Nephron progenitor cell (in vitro differentiated cells): ENCODE data around the gene FCER1G.
"Not testable (repeated sequence)": the region's sequence is repeated elsewhere in the genome, so short reads cannot be mapped to it uniquely, and the experiment has no call there.

Experiments
- DNase-seq: peaks from one replicate; pipeline ENCODE4 v3.0.0; 2021
- H3K27ac Mint-ChIP-seq: 2 replicates; pipeline ENCODE4 v1.8.0; 2021; ENCODE audit warnings: mild to moderate bottlenecking, moderate library complexity, mixed read lengths
- H3K27me3 Mint-ChIP-seq: 2 replicates; pipeline ENCODE4 v1.8.0; 2021; ENCODE audit warnings: mild to moderate bottlenecking, low read depth, mixed read lengths; ENCODE audit not compliant: poor library complexity
- H3K36me3 Mint-ChIP-seq: 2 replicates; pipeline ENCODE4 v1.8.0; 2021; ENCODE audit warnings: low read depth, mixed read lengths
- H3K4me1 Mint-ChIP-seq: 2 replicates; pipeline ENCODE4 v1.8.0; 2021; ENCODE audit warnings: mixed read lengths
- H3K4me3 Mint-ChIP-seq: 2 replicates; pipeline ENCODE4 v1.8.0; 2021; ENCODE audit warnings: mild to moderate bottlenecking, moderate library complexity, mixed read lengths
- H3K9me3 Mint-ChIP-seq: 2 replicates; pipeline ENCODE4 v1.8.0; 2021; ENCODE audit warnings: mild to moderate bottlenecking, moderate library complexity, mixed read lengths
- TF ChIP-seq, protein P1 (sequence below): fragments of 200-600 bp; sonication (generic); IDR thresholded peaks from 2 replicates; pipeline ENCODE4 v1.5.0; 2021; ENCODE audit warnings: antibody characterized with exemption

FCER1G gene

DNA sequence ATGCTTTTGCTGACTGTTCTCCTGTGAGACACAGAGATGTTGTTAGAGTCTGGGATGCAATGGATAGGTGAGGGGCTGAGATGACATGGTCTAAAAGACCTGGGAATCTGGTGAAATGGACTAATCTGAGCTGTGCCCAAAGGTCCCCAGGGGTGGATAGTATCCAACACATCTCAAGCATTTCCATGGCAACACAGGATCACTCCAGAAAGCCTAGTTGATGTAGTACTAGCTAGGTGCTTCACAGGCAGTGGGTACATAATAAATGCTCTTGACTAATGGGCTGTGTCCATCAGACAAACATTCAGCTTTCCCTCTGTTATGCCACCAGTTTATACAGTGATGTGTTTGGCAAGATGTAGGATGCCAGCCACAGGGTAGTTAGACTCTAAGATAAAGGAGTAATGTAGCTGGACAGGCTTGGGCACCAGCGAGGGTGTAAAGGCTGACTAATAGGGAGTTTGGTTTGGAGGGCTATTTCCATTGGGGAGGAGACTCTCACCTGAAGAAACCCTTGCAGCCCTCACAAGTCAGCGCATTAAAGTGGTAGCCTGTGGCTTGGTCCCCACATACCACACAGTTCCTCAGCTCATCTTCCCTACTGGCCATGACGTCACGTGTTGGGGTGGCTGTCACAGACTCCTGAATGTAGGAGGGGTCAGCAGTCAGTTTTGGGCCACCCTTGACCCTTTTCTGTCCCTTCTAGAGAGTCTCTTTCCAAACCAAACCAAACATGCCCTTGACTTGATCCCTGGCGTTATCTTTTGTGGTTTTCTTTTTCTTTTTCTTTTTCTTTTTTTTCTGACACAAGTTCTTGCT is 21.1 kb downstream of the FCER1G start:
- H3K27ac Mint-ChIP-seq, result no peak overlapping the region
- peaks cover 37% of the 10 kb centered on the region for H3K27me3 Mint-ChIP-seq
- DNase-seq, result no peak
- no peak overlapping the region for H3K4me3 Mint-ChIP-seq
- H3K9me3 Mint-ChIP-seq, result no peaks in the 10 kb centered on the region
- TF ChIP-seq, protein P1, sequence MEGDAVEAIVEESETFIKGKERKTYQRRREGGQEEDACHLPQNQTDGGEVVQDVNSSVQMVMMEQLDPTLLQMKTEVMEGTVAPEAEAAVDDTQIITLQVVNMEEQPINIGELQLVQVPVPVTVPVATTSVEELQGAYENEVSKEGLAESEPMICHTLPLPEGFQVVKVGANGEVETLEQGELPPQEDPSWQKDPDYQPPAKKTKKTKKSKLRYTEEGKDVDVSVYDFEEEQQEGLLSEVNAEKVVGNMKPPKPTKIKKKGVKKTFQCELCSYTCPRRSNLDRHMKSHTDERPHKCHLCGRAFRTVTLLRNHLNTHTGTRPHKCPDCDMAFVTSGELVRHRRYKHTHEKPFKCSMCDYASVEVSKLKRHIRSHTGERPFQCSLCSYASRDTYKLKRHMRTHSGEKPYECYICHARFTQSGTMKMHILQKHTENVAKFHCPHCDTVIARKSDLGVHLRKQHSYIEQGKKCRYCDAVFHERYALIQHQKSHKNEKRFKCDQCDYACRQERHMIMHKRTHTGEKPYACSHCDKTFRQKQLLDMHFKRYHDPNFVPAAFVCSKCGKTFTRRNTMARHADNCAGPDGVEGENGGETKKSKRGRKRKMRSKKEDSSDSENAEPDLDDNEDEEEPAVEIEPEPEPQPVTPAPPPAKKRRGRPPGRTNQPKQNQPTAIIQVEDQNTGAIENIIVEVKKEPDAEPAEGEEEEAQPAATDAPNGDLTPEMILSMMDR, result no peak
- H3K4me1 Mint-ChIP-seq, result peaks cover 7% of the 10 kb centered on the region
- H3K36me3 Mint-ChIP-seq, result no peaks in the 10 kb centered on the region

DNA sequence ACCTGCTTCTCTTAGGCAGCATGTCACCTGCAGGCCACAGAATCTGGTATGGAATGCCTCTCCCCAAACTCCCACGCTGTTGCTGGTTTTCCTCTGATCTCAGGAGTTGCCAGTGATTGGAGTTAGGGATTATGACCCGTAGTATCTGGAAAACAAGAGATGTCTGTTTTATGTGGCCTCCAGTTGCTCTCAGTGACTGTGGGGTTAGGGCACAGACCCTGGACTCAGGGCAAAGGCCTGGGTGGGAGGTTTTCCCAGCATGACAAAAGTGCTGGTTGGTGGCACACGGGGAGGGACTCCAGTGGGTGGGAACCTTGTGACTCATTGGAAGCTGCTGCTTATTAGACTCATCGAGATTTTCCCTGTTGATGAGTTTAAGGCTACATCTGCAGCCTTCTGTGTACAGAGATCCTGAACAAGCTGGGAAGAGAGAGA is 23.0 kb downstream of the FCER1G start, which contains the start of gene NR1I3:
TSS of gene NR1I3 (minus strand) at position 165 of the 435 bp plus-strand sequence. CDS start 1,638 bp downstream, outside the sequence.
- Mint-ChIP-seq H3K4me1 (peaks cover 13% of the 10 kb centered on the region), H3K9me3 (no peaks in the 10 kb centered on the region), H3K36me3 (no peaks in the 10 kb centered on the region), H3K27me3 (peaks cover 34% of the 10 kb centered on the region), H3K27ac (peak within 1 kb of the TSS; percentile 87), H3K4me3 (no peak within 1 kb of the TSS)
- DNase-seq, result no peak
- TF ChIP-seq, protein P1, result no peak

DNA sequence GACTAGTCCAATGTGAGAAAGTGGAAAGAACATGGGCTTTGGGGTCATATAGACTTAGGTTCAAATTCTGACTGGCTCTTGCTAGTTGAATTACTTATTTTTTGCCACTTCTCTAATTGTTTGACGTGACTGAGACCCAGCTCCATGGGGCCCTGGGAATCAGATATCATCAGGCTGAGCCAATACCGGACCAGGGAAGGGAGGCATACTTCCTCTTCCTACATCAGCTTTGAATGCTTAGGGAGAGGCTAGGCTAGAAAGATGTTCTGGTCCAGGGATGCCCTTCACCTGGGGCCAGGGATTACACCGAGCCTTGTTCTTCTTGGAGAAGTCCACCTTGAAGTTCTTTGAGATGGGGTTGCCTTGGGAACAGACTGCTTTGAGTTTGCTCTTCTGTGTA is 26.6 kb downstream of the FCER1G start:
- no peak for DNase-seq
- Mint-ChIP-seq H3K27me3 (peaks cover 34% of the 10 kb centered on the region), H3K4me3 (no peak overlapping the region), H3K36me3 (no peaks in the 10 kb centered on the region), H3K4me1 (peaks cover 13% of the 10 kb centered on the region), H3K9me3 (no peaks in the 10 kb centered on the region), H3K27ac (no peak overlapping the region)
- TF ChIP-seq, protein P1, result no peak

DNA sequence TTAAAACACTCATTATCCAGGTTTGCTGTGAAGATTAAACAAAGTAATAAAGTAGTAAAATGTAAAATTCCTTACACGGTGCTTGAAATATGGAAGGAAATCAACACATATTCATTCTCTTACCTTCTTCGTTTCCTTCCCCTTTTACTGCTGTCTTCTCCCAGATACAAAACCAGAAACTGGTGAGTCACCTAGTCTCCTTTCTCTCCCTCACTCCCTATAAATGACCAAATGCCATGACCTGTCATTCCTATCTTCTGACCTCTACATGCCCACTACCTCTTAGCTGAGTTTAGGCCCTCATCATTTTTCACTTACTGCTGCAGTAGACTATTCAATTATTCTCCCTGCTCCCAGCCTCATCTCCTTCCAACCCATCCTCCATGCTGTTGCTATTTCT is 27.2 kb downstream of the FCER1G start:
- Mint-ChIP-seq H3K27ac (no peak overlapping the region), H3K27me3 (peaks cover 36% of the 10 kb centered on the region), H3K4me1 (peaks cover 13% of the 10 kb centered on the region), H3K4me3 (no peak overlapping the region), H3K36me3 (no peaks in the 10 kb centered on the region), H3K9me3 (no peaks in the 10 kb centered on the region)
- DNase-seq, result no peak
- TF ChIP-seq, protein P1, result no peak

DNA sequence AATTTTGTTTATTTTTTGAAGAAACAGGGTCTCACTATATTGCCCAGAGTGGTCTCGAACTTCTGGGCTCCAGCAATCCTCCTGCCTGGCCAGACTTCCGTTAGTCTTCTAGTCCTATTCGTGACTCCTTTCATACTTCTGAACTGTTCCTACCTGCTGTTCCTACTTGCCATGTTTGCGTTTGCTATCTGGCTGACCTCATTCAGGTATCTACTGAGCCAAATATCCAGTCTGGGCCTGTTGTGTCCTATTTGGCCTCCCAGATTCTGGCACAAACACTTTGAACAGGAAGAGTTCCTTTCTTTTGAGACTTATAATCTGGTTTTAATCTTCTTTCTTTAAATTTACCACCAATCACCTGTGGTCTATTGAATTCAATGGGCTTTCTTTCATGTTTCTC is 29.8 kb downstream of the FCER1G start:
- Mint-ChIP-seq H3K27me3 (peaks cover 28% of the 10 kb centered on the region), H3K36me3 (no peaks in the 10 kb centered on the region), H3K9me3 (peaks cover 3% of the 10 kb centered on the region), H3K4me1 (peaks cover 6% of the 10 kb centered on the region), H3K4me3 (no peak overlapping the region), H3K27ac (no peak overlapping the region)
- DNase-seq, result no peak
- TF ChIP-seq, protein P1, result no peak

DNA sequence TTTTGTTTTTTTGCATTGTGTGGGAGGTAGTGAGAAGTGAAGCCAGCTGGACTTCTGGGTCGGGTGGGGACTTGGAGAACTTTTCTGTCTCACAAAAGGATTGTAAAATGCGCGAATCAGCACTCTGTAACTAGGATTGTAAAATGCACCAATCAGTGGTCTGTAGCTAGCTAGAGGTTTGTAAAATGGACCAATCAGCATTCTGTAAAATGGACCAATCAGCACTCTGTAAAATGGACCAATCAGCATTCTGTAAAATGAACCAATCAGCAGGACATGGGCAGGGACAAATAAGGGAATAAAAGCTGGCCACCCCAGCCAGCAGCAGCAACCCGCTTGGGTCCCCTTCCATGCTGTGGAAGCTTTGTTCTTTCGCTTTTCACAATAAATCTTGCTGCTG is 35.0 kb downstream of the FCER1G start:
- H3K27ac Mint-ChIP-seq, H3K4me3 Mint-ChIP-seq, DNase-seq, H3K4me1 Mint-ChIP-seq, H3K9me3 Mint-ChIP-seq, H3K36me3 Mint-ChIP-seq: not testable (repeated sequence)
- H3K27me3 Mint-ChIP-seq, result peaks cover 30% of the 10 kb centered on the region
